GM19351 (cell line): ENCODE results near the gene GALNT11.
"Not testable (repeated sequence)": the region's sequence is repeated elsewhere in the genome, so short reads cannot be mapped to it uniquely, and the experiment has no call there.

Source experiments
- ATAC-seq: cut with Tn5 transposase; IDR thresholded peaks from one replicate; pipeline ENCODE4 v1.9.1; 2021; ENCODE audit warnings: mild to moderate bottlenecking, moderate library complexity; ENCODE audit not compliant: unreplicated experiment

Gene GALNT11

DNA sequence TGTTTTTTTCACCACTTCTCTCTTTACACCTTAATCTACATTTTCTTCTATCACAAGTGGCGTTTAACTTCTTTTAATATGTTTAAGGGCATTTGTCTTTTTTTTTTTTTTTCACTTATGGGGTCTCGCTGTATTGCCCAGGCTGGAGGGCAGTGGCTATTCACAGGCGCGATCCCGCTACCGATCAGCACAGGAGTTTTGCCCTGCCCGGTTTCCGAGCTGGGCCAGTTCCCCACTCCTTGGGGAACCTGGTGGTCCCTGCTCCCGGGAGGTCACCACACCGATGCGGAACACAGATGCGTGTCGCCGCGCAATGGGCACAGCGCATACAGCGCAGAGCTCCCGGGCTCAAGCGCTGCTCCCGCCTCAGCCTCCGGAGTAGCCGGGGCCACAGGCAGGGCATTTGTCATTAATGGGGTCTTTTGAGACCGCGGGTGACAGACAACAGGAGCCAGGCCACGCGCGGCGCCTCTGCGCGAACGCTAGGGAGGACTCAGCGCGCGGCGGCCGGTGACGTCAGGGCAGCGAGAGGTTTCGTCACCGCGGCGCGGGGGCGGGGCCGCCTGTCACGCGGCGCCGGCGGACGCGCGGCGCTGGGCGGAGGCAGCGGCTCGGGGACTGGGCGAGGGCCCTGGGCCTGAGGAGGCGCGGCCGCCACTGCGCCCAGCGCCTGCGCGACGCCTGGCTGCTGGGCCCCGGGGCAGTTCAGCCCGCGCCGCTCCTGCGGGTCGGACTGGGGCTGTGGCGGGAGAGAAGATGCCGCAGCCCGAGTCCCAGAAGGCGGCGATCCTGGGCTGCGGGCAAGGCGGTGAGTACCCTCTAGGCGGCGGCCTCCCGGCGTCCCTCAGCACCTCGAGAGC is at the start of gene GALNT11:
GALNT11 (plus strand) TSS at position 598 of the 860 bp plus-strand sequence. CDS start 68,554 bp downstream, outside the sequence.
- ATAC-seq, result peak; percentile 96

- no peak for ATAC-seq
Measured at GRCh38 chr7:151978616-151979015, 46.9 kb upstream of the GALNT11 start.

- ATAC-seq, result no peak
Measured at GRCh38 chr7:151981223-151981622, 44.3 kb upstream of the GALNT11 start.

DNA sequence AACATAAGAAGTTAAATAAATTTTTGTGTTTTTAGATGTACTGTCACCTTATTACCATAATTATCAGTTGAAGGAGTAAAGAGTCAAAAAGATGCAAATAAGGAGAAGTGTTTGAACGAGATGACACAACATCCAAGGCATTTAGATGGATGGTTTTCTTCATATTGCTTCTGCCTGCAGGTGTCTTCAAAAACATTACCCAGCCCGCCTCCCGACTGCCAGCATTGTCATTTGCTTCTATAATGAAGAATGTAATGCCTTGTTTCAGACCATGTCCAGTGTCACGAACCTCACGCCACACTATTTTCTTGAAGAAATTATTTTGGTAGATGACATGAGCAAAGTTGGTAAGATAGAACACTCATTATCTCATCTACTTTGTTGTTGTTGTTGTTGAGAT is 42.7 kb upstream of the GALNT11 start:
- no peak for ATAC-seq

DNA sequence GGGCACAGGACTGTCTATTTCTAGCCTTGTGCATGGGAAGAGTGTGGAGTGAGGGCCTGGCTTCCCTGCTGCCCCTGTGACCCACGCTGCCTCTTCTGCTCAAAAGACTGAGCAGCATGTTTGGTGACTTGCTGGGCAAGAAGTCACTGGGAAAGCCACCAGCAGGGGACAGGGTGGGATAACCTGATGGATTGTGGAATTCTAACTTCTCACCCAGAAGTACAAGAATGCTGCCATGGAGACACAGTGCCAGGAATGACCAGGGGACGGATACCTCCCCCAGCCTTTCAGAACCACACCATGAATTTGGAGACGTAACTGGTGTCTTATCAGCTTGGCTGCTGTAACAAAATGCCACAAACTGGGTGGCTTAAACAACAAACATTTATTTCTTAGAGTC is 40.9 kb upstream of the GALNT11 start:
- ATAC-seq, result no peak

GRCh38 chr7:151987748-151988529 is 37.5 kb upstream of the GALNT11 start:
- ATAC-seq, result no peak

DNA sequence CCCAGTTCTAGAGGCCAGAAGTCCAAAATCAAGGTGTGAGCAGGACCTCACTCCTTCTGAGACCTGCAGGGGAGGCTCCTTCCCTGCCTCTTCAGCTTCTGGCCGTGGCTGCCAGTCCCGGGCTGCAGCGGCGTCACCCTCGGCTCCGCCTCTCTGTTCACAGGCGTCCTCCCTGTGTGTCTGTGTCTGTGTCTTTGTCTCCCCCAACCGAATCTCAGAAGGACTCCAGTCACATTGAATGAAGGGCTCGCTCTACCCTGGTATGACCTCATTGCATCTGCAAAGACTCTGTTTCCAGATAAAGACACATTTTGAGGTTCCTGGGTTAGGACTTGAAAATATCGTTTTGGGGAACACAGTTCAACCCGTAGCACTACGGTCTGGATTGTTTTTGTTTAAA is 33.1 kb upstream of the GALNT11 start:
- peak; percentile 83 for ATAC-seq

DNA sequence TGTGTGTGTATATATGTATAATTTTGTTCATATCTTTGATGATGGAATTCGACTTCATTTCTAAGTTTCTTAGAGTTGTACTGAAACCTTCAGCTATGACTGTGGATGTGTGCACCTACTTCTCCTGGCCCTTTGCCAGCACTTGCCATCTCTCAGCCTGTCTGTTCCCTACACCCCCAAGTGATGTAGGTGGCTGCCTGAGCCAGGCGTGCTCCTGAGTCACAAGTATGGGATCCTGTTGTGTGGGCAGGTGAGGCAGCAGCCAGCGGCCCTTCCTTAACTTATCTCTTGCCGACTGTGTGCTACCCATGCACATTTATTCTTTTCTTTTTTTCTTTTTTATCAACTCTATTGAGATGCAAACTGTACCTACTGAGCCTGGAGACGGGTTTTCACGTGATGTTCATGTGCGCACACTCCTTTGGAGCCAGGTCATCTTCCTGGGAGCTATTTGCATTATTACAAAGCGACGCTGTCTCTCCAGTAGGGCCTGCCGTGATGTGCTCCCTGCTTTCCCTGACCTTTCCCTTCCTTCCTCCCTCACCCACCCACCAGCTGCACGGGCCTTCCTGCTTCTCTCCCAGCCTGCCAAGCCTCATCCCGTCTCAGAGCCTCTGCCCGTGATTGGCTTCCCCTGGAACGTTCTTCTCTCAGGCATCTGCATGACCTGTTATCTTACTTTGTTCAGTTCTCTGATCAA is 31.3 kb upstream of the GALNT11 start:
- ATAC-seq, result no peak

DNA sequence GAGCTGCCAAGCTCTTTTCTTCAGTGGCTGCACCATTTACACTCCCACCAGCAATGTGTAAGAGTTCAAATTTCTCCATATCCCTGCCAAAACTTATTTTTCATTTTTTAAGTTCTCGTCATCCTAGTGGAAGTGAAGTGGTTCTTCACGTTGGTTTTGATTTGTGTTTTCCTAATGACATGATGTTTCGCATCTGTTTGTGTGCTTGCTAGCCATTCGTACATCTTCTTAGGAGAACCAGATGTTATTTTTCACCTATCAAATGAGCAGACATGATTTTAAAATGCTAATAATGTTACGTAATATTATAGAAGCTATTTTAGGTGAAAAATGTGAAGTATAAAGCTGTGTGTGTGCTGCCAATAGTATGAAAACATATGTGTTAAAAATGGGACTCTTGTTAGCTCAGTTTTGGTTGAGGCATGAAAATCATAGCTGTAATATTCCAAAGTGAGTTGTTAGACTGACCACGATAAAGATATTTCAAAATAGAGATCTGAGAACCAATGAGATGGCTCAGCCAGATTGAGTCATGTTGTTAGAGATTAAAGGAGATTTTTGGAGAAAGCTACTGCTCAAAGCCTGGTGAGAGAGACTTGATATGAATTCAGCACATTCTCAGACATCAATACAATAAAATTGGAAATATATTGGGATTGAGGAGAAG is 25.9 kb upstream of the GALNT11 start:
- no peak for ATAC-seq

DNA sequence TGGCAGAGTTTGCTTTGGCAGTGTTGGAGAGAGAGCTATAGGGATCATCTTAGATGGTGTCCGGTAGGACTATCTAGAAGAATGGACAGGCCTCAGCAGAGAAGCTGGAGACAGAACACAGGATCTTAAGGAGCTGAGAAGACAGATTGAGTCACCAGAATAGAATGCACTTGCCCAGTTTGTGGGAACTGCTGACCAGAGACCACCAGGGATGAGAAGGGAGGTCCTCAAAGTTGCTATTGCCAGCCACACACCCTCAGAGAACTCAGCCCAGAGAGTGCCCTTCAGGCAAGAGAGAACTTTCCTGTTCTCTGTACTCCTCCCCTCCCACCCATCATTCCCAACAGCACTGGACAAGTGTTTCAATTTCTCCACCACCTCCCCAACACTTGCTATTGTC is 25.3 kb upstream of the GALNT11 start:
- no peak for ATAC-seq

DNA sequence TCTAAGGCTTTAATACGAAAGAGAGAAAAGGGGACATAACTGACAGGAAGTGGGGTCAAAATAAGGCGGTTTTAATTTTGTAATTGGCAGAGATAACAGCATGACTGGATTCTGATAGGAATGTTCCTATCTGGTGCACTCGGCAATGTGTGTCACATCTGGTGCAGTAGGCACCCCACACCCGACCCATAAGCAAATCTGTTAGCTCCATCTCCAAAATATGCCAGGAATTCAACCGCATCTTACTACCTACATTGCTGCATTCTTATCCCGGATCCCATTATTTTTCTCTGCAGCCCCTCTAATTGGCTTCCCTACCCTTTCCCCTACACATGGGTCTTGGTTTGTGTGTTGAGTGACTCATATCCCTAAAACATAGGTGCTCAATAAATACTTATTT is 19.1 kb upstream of the GALNT11 start:
- ATAC-seq, result no peak

- no peak for ATAC-seq
Measured at GRCh38 chr7:152011860-152012259, 13.6 kb upstream of the GALNT11 start.

DNA sequence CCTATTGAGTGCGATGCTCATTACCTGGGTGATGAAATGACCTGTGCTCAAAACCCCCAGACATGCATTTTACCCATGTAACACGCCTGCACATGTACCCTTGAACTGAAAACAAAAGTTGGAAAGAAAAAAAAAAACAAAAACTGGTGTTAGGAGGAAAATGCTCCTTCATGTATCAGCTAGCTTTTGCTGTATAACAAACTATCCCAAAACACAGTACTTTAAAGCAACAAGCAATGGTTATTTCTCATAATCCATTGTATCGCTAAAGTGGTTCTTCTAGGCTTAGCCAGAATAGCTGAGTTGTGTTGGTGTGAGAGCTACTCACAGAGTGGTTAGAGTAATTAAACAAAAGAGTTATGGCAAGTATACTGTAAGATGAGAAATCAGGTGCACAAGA is 12.2 kb upstream of the GALNT11 start:
- no peak for ATAC-seq

DNA sequence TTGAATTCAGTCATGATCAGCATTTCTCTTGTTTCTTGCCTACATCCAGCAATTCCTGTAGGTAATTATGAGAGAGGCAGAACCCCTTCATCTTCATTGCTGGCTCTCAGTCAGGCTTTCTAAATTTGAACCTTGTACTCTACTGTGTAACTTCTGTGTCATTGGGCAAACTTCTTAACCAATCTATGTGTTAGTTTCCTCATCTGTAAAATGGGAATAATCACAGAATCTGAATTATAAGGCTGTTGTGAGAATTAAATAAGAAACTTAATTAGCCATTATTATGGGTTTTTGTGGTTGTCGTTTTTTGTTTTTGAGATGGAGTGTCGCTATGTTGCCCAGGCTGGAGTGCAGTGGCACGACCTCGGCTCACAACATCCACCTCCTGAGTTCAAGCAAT is 11.5 kb upstream of the GALNT11 start:
- ATAC-seq, result no peak

GRCh38 chr7:152014722-152015121 is 10.8 kb upstream of the GALNT11 start:
- no peak for ATAC-seq

GRCh38 chr7:152015600-152015999 is 9.9 kb upstream of the GALNT11 start:
- no peak for ATAC-seq

DNA sequence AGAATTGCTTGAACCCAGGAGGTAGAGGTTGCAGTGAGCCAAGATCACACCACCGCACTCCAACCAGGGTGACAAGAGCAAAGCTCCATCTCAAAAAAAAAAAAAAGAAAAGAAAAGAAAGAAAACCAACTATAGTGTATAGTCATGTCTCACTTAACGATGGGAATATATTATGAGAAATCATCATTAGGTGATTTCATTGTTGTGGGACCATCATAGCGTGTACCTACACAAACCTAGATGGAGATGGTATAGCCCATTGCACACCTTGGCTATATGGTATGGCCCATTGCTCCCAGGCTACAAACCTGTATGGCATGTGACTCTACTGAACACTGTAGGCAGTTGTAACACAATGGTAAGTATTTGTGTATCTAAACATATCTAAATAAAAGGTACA is 8.5 kb upstream of the GALNT11 start:
- ATAC-seq, result no peak

GRCh38 chr7:152017683-152018082 is 7.8 kb upstream of the GALNT11 start:
- ATAC-seq, result not testable (repeated sequence)

DNA sequence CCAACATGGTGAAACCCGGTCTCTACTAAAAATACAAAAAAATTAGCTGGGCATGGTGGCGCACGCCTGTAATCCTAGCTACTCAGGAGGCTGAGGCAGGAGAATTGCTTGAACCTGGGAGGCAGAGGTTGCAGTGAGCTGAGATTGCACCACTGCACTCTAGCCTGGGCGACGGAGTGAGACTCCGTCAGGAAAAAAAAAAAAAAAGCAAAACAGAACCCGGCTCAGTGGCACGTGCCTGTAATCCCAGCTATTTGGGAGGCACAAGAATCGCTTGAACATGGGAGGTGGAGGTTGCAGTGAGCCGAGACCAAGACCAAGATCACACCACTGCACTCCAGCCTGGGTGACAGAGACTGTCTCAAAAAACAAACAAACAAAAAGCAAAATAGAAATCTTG is 3.7 kb upstream of the GALNT11 start:
- ATAC-seq, result not testable (repeated sequence)

- no peak for ATAC-seq
Measured at GRCh38 chr7:152025937-152026890, 740 bp downstream of the GALNT11 start.
